NCI-H2227 (cell line): ENCODE data around the gene CGNL1.

Experiments
- DNase-seq: peaks from one replicate; lab custom pipeline; 2025; ENCODE audit not compliant: unreplicated experiment; lab: John Stamatoyannopoulos, UW

Gene CGNL1, protein sequence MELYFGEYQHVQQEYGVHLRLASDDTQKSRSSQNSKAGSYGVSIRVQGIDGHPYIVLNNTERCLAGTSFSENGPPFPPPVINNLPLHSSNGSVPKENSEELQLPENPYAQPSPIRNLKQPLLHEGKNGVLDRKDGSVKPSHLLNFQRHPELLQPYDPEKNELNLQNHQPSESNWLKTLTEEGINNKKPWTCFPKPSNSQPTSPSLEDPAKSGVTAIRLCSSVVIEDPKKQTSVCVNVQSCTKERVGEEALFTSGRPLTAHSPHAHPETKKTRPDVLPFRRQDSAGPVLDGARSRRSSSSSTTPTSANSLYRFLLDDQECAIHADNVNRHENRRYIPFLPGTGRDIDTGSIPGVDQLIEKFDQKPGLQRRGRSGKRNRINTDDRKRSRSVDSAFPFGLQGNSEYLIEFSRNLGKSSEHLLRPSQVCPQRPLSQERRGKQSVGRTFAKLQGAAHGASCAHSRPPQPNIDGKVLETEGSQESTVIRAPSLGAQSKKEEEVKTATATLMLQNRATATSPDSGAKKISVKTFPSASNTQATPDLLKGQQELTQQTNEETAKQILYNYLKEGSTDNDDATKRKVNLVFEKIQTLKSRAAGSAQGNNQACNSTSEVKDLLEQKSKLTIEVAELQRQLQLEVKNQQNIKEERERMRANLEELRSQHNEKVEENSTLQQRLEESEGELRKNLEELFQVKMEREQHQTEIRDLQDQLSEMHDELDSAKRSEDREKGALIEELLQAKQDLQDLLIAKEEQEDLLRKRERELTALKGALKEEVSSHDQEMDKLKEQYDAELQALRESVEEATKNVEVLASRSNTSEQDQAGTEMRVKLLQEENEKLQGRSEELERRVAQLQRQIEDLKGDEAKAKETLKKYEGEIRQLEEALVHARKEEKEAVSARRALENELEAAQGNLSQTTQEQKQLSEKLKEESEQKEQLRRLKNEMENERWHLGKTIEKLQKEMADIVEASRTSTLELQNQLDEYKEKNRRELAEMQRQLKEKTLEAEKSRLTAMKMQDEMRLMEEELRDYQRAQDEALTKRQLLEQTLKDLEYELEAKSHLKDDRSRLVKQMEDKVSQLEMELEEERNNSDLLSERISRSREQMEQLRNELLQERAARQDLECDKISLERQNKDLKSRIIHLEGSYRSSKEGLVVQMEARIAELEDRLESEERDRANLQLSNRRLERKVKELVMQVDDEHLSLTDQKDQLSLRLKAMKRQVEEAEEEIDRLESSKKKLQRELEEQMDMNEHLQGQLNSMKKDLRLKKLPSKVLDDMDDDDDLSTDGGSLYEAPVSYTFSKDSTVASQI

GRCh38 chr15:57375827-57376695 is at the start of gene CGNL1:
TSS of gene CGNL1 (plus strand) at chr15:57376505. CDS start at chr15:57438000, 61,495 bp downstream.
- no peak for DNase-seq

GRCh38 chr15:57327985-57328471 is 48.3 kb upstream of the CGNL1 start:
- DNase-seq: no peak

GRCh38 chr15:57328479-57328878 is 47.8 kb upstream of the CGNL1 start:
- DNase-seq: no peak

DNA sequence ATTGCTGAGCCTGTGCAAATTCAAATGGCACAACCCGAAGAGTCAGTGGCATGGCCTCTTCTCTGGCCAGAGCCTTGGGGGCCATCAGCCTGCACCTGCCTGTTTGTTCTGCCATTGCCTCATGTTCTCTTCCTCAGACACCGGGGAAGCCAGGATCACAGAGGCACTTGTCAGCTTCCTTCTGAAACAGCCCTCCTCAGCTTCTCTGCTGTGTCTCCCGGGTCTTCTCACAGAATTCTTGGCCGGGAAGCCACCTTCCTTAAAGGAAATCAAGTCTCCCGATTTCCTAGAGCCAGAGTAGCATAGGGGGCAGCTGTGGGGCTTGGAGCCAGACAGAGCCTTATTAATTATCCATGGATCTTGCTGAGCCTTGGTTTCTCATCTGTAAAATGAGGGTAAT is 47.4 kb upstream of the CGNL1 start:
- no peak for DNase-seq

DNA sequence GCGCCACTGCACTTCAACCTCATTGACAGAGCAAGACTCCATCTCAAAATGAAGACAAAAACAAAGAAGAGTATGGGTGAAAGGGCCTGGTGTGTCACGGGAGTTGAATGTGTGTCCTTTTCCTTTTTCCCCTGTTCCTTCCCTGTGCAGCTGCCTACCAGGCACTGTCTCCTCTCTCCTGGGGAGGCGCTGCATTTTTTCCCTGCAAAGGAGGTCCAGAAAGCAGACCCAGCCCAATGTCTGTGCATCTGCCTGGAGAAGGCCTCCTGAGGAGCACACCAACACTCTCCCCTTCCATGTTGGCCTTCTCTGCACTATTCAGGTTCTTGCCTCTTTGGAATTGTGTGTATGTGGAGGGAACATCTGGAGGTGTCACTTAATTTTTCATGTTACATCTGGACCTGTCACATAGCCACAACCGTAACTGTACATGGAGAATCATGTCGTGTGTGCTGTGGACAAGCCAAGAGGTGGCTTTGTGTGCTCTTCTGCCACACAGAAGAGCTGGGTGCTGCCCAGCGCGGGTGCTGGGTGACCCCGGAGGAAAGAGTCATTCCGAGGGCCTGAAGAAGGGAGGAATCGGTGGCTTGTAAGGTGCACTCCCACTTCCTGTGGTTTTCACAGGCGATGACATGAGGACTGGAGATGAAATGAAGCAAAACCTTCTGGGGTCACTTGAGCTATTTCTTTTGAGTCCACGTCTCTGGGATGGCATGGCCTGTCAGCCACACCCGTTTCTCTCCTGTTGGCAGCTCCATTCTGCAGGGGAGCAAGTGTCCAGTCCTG is 46.5 kb upstream of the CGNL1 start:
- no peak for DNase-seq

GRCh38 chr15:57330619-57331340 is 45.5 kb upstream of the CGNL1 start:
- DNase-seq: no peak

- DNase-seq: no peak
Measured at GRCh38 chr15:57332326-57332725, 44.0 kb upstream of the CGNL1 start.

- DNase-seq: no peak
Measured at GRCh38 chr15:57333487-57333886, 42.8 kb upstream of the CGNL1 start.

- no peak for DNase-seq
Measured at GRCh38 chr15:57334257-57334656, 42.0 kb upstream of the CGNL1 start.

DNA sequence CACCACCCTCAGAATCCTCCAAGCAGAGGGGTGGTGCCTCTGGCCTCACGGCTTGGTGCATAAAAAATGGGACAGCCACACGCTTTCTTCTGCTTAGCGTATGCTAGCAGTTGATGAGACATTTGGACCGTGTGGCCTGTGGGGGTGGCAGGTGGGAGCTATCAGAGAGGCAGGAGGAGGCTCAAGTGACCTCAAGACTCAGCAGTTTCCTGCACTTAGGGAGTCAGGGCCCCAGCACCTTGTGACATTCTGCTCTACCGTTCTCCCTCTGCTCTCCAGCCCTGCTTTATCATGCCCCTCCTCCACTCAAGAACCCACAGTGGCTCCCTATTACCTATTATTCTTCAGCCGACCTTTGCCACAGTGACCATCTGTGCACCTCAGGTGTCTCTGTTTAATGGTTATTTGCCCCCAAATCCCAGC is 41.0 kb upstream of the CGNL1 start:
- no peak for DNase-seq

DNA sequence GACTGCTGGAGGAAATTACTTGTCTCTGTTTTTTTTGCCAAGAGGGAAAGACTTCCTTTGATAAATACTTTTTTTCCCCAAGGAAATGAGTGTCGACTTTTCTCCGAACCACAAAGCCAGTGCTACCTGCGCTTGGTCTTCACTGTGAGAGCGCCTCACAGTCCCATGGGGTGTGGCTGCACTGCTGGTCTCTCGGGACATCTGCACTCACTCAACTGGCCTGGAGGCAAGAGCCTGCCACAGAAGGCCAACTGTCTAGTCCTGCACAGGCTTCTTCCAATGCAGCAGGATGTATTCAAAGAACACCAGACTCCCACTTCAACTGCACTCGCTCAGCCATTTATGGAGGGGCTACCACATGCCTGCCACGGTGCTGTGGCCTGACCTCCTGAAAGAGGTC is 40.6 kb upstream of the CGNL1 start:
- DNase-seq: no peak

- DNase-seq: no peak
Measured at GRCh38 chr15:57337868-57338411, 38.4 kb upstream of the CGNL1 start.

DNA sequence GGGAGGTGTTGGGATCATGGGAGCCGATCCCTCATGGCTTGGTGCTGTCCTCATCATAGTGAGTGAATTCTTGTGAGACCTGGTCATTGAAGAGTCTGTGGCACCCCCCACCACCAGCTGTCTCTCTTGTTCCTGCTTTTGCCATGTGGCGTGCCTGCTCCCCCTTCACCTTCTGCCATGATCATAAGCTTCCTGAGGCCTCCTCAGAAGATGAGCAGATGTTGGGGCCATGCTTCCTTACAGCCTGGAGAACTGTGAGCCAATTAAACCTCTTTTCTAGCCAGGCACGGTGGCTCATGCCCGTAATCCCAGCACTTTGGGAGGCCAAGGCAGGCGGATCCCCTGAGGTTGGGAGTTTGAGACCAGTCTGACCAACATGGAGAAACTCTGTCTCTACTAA is 37.0 kb upstream of the CGNL1 start:
- DNase-seq: no peak

GRCh38 chr15:57340682-57341259 is 35.5 kb upstream of the CGNL1 start:
- peak; percentile 42 for DNase-seq

DNA sequence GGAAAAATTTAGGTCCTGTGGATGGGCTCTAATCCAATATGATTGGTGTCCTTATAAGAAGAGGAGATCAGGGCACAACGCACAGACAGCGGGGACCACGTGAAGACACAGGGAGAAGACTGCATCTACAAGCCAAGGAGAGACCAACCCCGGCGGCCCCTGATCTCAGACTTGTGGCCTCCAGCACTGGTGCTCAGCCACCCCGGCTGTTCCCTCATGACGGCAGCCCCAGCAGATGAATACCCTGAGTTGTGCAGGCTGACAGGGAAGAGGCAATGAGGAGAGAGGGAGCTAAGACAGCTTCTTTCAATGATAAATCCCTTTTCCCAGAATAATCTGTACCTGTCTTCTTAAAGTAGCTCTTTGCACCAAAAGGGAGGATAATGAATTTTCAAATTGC is 33.3 kb upstream of the CGNL1 start:
- DNase-seq: no peak

GRCh38 chr15:57343498-57343897 is 32.8 kb upstream of the CGNL1 start:
- DNase-seq: no peak

GRCh38 chr15:57344282-57344681 is 32.0 kb upstream of the CGNL1 start:
- DNase-seq: no peak

DNA sequence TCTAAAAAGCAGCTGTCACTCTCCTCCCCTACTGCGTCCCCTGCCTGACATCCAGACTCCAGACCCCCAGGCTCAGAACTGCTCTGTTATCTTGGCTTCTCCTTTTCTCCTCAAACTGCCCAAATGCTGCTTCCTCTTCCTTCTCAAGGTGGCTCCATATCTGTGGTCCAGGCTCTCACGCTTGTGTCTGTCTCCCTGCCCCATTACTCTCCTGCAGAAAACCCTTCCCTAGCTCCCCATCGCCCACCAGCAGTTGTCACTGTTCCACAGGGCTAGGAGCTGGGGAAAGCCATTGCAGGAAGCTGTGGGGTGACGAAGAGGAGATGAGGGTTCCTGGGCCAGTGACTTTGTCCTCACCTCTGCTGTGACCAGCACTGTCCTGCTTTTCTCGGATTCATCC is 30.7 kb upstream of the CGNL1 start:
- DNase-seq: no peak
